ENCODE measurements around the gene HCAR2.
A peak's percentile ranks its signal among the peaks of the same experiment; 100 is the strongest.
"Not testable (repeated sequence)": the region's sequence is repeated elsewhere in the genome, so short reads cannot be mapped to it uniquely, and the experiment has no call there.

Gene HCAR2

GRCh38 chr12:122702890-122703611 lies at the start of gene HCAR2:
TSS of gene HCAR2 (minus strand) at chr12:122703357. CDS start at chr12:122703283, 74 bp downstream.
- DNase-seq, result not testable (repeated sequence)

- peak; percentile 99 for DNase-seq
Measured at GRCh38 chr12:122752464-122753318, 49.5 kb upstream of the HCAR2 start, which contains the start of gene DENR. TSS of gene DENR (plus strand) at chr12:122752824. CDS start at chr12:122753702, 878 bp downstream.

GRCh38 chr12:122750781-122751515 lies 47.8 kb upstream of the HCAR2 start:
- DNase-seq, result not testable (repeated sequence)

GRCh38 chr12:122749569-122750332 lies 46.6 kb upstream of the HCAR2 start:
- DNase-seq, result no peak

- no peak for DNase-seq
Measured at GRCh38 chr12:122747224-122748135, 44.3 kb upstream of the HCAR2 start.

- no peak for DNase-seq
Measured at GRCh38 chr12:122743895-122744525, 40.9 kb upstream of the HCAR2 start.

GRCh38 chr12:122740351-122740750 lies 37.2 kb upstream of the HCAR2 start:
- DNase-seq, result no peak

GRCh38 chr12:122738571-122738970 lies 35.4 kb upstream of the HCAR2 start:
- no peak for DNase-seq

GRCh38 chr12:122732611-122733010 lies 29.5 kb upstream of the HCAR2 start:
- DNase-seq, result no peak

- DNase-seq, result no peak
Measured at GRCh38 chr12:122732170-122732569, 29.0 kb upstream of the HCAR2 start.

- DNase-seq, result peak; percentile 20
Measured at GRCh38 chr12:122730215-122731014, 27.3 kb upstream of the HCAR2 start, which contains the start of gene HCAR1. TSS of gene HCAR1 (minus strand) at chr12:122730844. CDS start at chr12:122730339, 505 bp downstream.

- no peak for DNase-seq
Measured at GRCh38 chr12:122729583-122730214, 26.5 kb upstream of the HCAR2 start.

- peak; percentile 15 for DNase-seq
Measured at GRCh38 chr12:122726080-122726558, 23.0 kb upstream of the HCAR2 start.

- DNase-seq, result no peak
Measured at GRCh38 chr12:122725452-122726079, 22.4 kb upstream of the HCAR2 start.

- no peak for DNase-seq
Measured at GRCh38 chr12:122724641-122725243, 21.6 kb upstream of the HCAR2 start.

- no peak for DNase-seq
Measured at GRCh38 chr12:122722387-122722786, 19.2 kb upstream of the HCAR2 start.

GRCh38 chr12:122721057-122721545 lies 17.9 kb upstream of the HCAR2 start:
- DNase-seq, result no peak

- not testable (repeated sequence) for DNase-seq
Measured at GRCh38 chr12:122716658-122717057, 13.5 kb upstream of the HCAR2 start, which contains the start of gene HCAR3. TSS of gene HCAR3 (minus strand) at chr12:122716811. CDS start at chr12:122716737, 74 bp downstream.

Data from CD4-positive, alpha-beta T cell treated with Interleukin-12 subunit alpha and Interleukin-12 subunit beta, for 1 hour (primary cell).